ENCODE data around the gene LTBR. TPM values are rescaled to one million over a fixed set of nuclear protein-coding genes. Genes with fewer than 3 reads are reported as not detected.
A peak's percentile ranks its signal among the peaks of the same experiment; 100 is the strongest.
"Not testable (repeated sequence)": the region's sequence is repeated elsewhere in the genome, so short reads cannot be mapped to it uniquely, and the experiment has no call there.

The LTBR gene
- total RNA-seq = 1 to 10 TPM in 1 of 2 donors, under 1 TPM in 1; 0.47 to 1.4 TPM
- total RNA-seq = 0 to 0.30 reads per million in 2 donors

- ATAC-seq (peak; percentile 36), DNase-seq (no peak)
- Mint-ChIP-seq H3K27ac (no peak within 1 kb of the TSS), H3K4me1 (peaks cover 7% of the 10 kb centered on the region), H3K27me3 (peaks cover 48% of the 10 kb centered on the region), H3K4me3 (peak within 1 kb of the TSS; percentile 76), H3K36me3 (ENCODE audit: low read depth) (peaks cover 2% of the 10 kb centered on the region)
- H3K9me3 ChIP-seq (ENCODE audit: control insufficient read depth, low read length, poor library complexity, severe bottlenecking) = no peaks in the 10 kb centered on the region
Measured at GRCh38 chr12:6383572-6384498, at the start of gene LTBR. Gene LTBR, plus strand, starts transcription at chr12:6384162. Its CDS starts 197 bp downstream, at chr12:6384359.

GRCh38 chr12:6334359-6334758 is 49.6 kb upstream of the LTBR start:
- peaks cover 15% of the 10 kb centered on the region for H3K36me3 Mint-ChIP-seq (ENCODE audit: low read depth)
- H3K9me3 ChIP-seq (ENCODE audit: control insufficient read depth, low read length, poor library complexity, severe bottlenecking) = no peaks in the 10 kb centered on the region
- ATAC-seq (no peak), DNase-seq (no peak)
- H3K4me3 Mint-ChIP-seq = no peak overlapping the region
- no peaks in the 10 kb centered on the region for H3K27me3 Mint-ChIP-seq
- H3K4me1 Mint-ChIP-seq = peaks cover 34% of the 10 kb centered on the region
- H3K27ac Mint-ChIP-seq = no peak overlapping the region

GRCh38 chr12:6334940-6335450 is 49.0 kb upstream of the LTBR start:
- H3K9me3 ChIP-seq (ENCODE audit: control insufficient read depth, low read length, poor library complexity, severe bottlenecking) = no peaks in the 10 kb centered on the region
- H3K27ac Mint-ChIP-seq = no peak overlapping the region
- no peak for ATAC-seq
- H3K4me3 Mint-ChIP-seq = no peak overlapping the region
- DNase-seq = no peak
- H3K36me3 Mint-ChIP-seq (ENCODE audit: low read depth) = peaks cover 15% of the 10 kb centered on the region
- no peaks in the 10 kb centered on the region for H3K27me3 Mint-ChIP-seq
- peaks cover 32% of the 10 kb centered on the region for H3K4me1 Mint-ChIP-seq

GRCh38 chr12:6335451-6336078 is 48.4 kb upstream of the LTBR start:
- ATAC-seq = peak; percentile 81
- H3K9me3 ChIP-seq (ENCODE audit: control insufficient read depth, low read length, poor library complexity, severe bottlenecking) = no peaks in the 10 kb centered on the region
- Mint-ChIP-seq H3K27ac (no peak overlapping the region), H3K27me3 (no peaks in the 10 kb centered on the region), H3K36me3 (ENCODE audit: low read depth) (peaks cover 15% of the 10 kb centered on the region), H3K4me1 (peaks cover 30% of the 10 kb centered on the region), H3K4me3 (no peak overlapping the region)
- DNase-seq = peak; percentile 58 to 74 (median 66)

GRCh38 chr12:6336079-6336888 is 47.7 kb upstream of the LTBR start:
- DNase-seq (no peak), ATAC-seq (peak; percentile 21)
- H3K9me3 ChIP-seq (ENCODE audit: control insufficient read depth, low read length, poor library complexity, severe bottlenecking) = no peaks in the 10 kb centered on the region
- Mint-ChIP-seq H3K27me3 (no peaks in the 10 kb centered on the region), H3K27ac (no peak overlapping the region), H3K4me3 (no peak overlapping the region), H3K36me3 (ENCODE audit: low read depth) (peaks cover 13% of the 10 kb centered on the region), H3K4me1 (peaks cover 32% of the 10 kb centered on the region)

- H3K9me3 ChIP-seq (ENCODE audit: control insufficient read depth, low read length, poor library complexity, severe bottlenecking) = no peaks in the 10 kb centered on the region
- peaks cover 10% of the 10 kb centered on the region for H3K36me3 Mint-ChIP-seq (ENCODE audit: low read depth)
- H3K4me3 Mint-ChIP-seq = no peak overlapping the region
- H3K27me3 Mint-ChIP-seq = no peaks in the 10 kb centered on the region
- no peak overlapping the region for H3K27ac Mint-ChIP-seq
- peaks cover 37% of the 10 kb centered on the region for H3K4me1 Mint-ChIP-seq
- peak; percentile 36 to 64 (median 49) for DNase-seq
- peak; percentile 62 for ATAC-seq
Measured at GRCh38 chr12:6336889-6337853, 46.8 kb upstream of the LTBR start.

GRCh38 chr12:6337958-6338433 is 46.0 kb upstream of the LTBR start:
- peaks cover 39% of the 10 kb centered on the region for H3K4me1 Mint-ChIP-seq

GRCh38 chr12:6338536-6338935 is 45.4 kb upstream of the LTBR start:
- H3K4me3 Mint-ChIP-seq; H3K9me3 ChIP-seq (ENCODE audit: control insufficient read depth, low read length, poor library complexity, severe bottlenecking); ATAC-seq; H3K27ac Mint-ChIP-seq; DNase-seq; H3K27me3 Mint-ChIP-seq; H3K36me3 Mint-ChIP-seq (ENCODE audit: low read depth): not testable (repeated sequence)
- peaks cover 39% of the 10 kb centered on the region for H3K4me1 Mint-ChIP-seq

More at GRCh38 chr12:6337958-6338433, 46.0 kb upstream of the LTBR start:
- peaks cover 6% of the 10 kb centered on the region for H3K36me3 Mint-ChIP-seq (ENCODE audit: low read depth)
- ATAC-seq (no peak), DNase-seq (no peak)
- no peaks in the 10 kb centered on the region for H3K27me3 Mint-ChIP-seq
- H3K27ac Mint-ChIP-seq = no peak overlapping the region
- no peak overlapping the region for H3K4me3 Mint-ChIP-seq
- no peaks in the 10 kb centered on the region for H3K9me3 ChIP-seq (ENCODE audit: control insufficient read depth, low read length, poor library complexity, severe bottlenecking)

- H3K4me1 Mint-ChIP-seq = peaks cover 37% of the 10 kb centered on the region
Measured at GRCh38 chr12:6338955-6339354, 45.0 kb upstream of the LTBR start.

GRCh38 chr12:6340032-6340638 is 43.8 kb upstream of the LTBR start:
- Mint-ChIP-seq H3K27me3 (no peaks in the 10 kb centered on the region), H3K27ac (no peak overlapping the region), H3K36me3 (ENCODE audit: low read depth) (no peaks in the 10 kb centered on the region), H3K4me3 (no peak overlapping the region), H3K4me1 (peaks cover 31% of the 10 kb centered on the region)
- no peaks in the 10 kb centered on the region for H3K9me3 ChIP-seq (ENCODE audit: control insufficient read depth, low read length, poor library complexity, severe bottlenecking)
- DNase-seq = no peak
- ATAC-seq = peak; percentile 13

More at GRCh38 chr12:6338955-6339354, 45.0 kb upstream of the LTBR start:
- Mint-ChIP-seq H3K36me3 (ENCODE audit: low read depth) (no peaks in the 10 kb centered on the region), H3K27ac (no peak overlapping the region), H3K27me3 (no peaks in the 10 kb centered on the region), H3K4me3 (no peak overlapping the region)
- no peaks in the 10 kb centered on the region for H3K9me3 ChIP-seq (ENCODE audit: control insufficient read depth, low read length, poor library complexity, severe bottlenecking)
- ATAC-seq = no peak
- no peak for DNase-seq

- Mint-ChIP-seq H3K36me3 (ENCODE audit: low read depth) (no peaks in the 10 kb centered on the region), H3K27me3 (no peaks in the 10 kb centered on the region), H3K27ac (no peak overlapping the region), H3K4me3 (no peak overlapping the region), H3K4me1 (peaks cover 31% of the 10 kb centered on the region)
- ATAC-seq (no peak), DNase-seq (no peak)
- H3K9me3 ChIP-seq (ENCODE audit: control insufficient read depth, low read length, poor library complexity, severe bottlenecking) = no peaks in the 10 kb centered on the region
Measured at GRCh38 chr12:6340745-6341416, 43.1 kb upstream of the LTBR start.

Measured in T-helper 17 cell (primary cell).